ENCODE results near the gene PPFIA3. TPM values are rescaled to one million over a fixed set of nuclear protein-coding genes. Genes with fewer than 3 reads are reported as not detected.

The PPFIA3 gene
- total RNA-seq, 2 experiments from 2014 or later: 2.0 to 2.8 TPM

- DNase-seq: no peak
- H3K4me1 ChIP-seq (ENCODE audit: insufficient read depth, low read length): peaks cover 12% of the 10 kb centered on the region
- H3K4me1 Mint-ChIP-seq (ENCODE audit: low read depth): peaks cover 7% of the 10 kb centered on the region
- TF ChIP-seq, protein P1, sequence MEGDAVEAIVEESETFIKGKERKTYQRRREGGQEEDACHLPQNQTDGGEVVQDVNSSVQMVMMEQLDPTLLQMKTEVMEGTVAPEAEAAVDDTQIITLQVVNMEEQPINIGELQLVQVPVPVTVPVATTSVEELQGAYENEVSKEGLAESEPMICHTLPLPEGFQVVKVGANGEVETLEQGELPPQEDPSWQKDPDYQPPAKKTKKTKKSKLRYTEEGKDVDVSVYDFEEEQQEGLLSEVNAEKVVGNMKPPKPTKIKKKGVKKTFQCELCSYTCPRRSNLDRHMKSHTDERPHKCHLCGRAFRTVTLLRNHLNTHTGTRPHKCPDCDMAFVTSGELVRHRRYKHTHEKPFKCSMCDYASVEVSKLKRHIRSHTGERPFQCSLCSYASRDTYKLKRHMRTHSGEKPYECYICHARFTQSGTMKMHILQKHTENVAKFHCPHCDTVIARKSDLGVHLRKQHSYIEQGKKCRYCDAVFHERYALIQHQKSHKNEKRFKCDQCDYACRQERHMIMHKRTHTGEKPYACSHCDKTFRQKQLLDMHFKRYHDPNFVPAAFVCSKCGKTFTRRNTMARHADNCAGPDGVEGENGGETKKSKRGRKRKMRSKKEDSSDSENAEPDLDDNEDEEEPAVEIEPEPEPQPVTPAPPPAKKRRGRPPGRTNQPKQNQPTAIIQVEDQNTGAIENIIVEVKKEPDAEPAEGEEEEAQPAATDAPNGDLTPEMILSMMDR (IDR thresholded peaks at IDR 0.05): no peak
- peaks cover 24 to 33% of the 10 kb centered on the region in 2 experiments for H3K27me3 ChIP-seq (ENCODE audit: control insufficient read depth in 1 of 2, insufficient read depth in 2 of 2, low read length in 2 of 2)
- H3K27ac ChIP-seq (ENCODE audit: low read depth in 1 of 2, low read length in 2 of 2): no peak overlapping the region
- no peaks in the 10 kb centered on the region for H3K36me3 ChIP-seq (ENCODE audit: insufficient read depth, low read length)
- intact Hi-C loops (cut with DNase I, micrococcal nuclease): no loop called here
- ChIA-PET POLR2A (no interaction called here), CTCF (no interaction called here)
- H3K9me3 Mint-ChIP-seq: no peaks in the 10 kb centered on the region
- no peak for ATAC-seq (ENCODE audit: poor library complexity)
- H3K27ac Mint-ChIP-seq: no peak overlapping the region
- H3K36me3 Mint-ChIP-seq (ENCODE audit: low read depth): no peaks in the 10 kb centered on the region
- peaks cover 51% of the 10 kb centered on the region for H3K27me3 Mint-ChIP-seq
- H3K4me3 Mint-ChIP-seq: no peak overlapping the region
- peaks cover 0 to 12% of the 10 kb centered on the region in 2 experiments for H3K9me3 ChIP-seq (ENCODE audit: control insufficient read depth in 1 of 2, insufficient read depth in 1 of 2, low read length in 2 of 2)
- H3K4me3 ChIP-seq (ENCODE audit: low read length): no peak overlapping the region
These were observed 41.3 kb downstream of the PPFIA3 start for GRCh38 chr19:49160450-49161189.

GRCh38 chr19:49161987-49162386, 42.6 kb downstream of the PPFIA3 start:
- Mint-ChIP-seq H3K36me3 (ENCODE audit: low read depth) (no peaks in the 10 kb centered on the region), H3K9me3 (no peaks in the 10 kb centered on the region), H3K4me1 (ENCODE audit: low read depth) (peaks cover 7% of the 10 kb centered on the region), H3K27ac (no peak overlapping the region), H3K4me3 (no peak overlapping the region), H3K27me3 (peaks cover 48% of the 10 kb centered on the region)
- Histone ChIP-seq H3K9me3 (ENCODE audit: control insufficient read depth in 1 of 2, insufficient read depth in 1 of 2, low read length in 2 of 2) (peaks cover 0 to 12% of the 10 kb centered on the region in 2 experiments), H3K4me3 (ENCODE audit: low read length) (no peak overlapping the region), H3K36me3 (ENCODE audit: insufficient read depth, low read length) (no peaks in the 10 kb centered on the region), H3K4me1 (ENCODE audit: insufficient read depth, low read length) (peaks cover 12% of the 10 kb centered on the region), H3K27me3 (ENCODE audit: control insufficient read depth in 1 of 2, insufficient read depth in 2 of 2, low read length in 2 of 2) (peaks cover 18 to 24% of the 10 kb centered on the region in 2 experiments), H3K27ac (ENCODE audit: low read depth in 1 of 2, low read length in 2 of 2) (no peak overlapping the region)
- intact Hi-C loops (cut with DNase I, micrococcal nuclease): no loop called here
- CTCF ChIA-PET: no interaction called here
- DNase-seq (no peak), ATAC-seq (ENCODE audit: poor library complexity) (no peak)
- TF ChIP-seq, protein P1 (IDR thresholded peaks at IDR 0.05): no peak
- POLR2A ChIA-PET: no interaction called here

- Histone ChIP-seq H3K27me3 (ENCODE audit: control insufficient read depth in 1 of 2, insufficient read depth in 2 of 2, low read length in 2 of 2) (peaks cover 0 to 4% of the 10 kb centered on the region in 2 experiments), H3K4me3 (ENCODE audit: low read length) (no peak overlapping the region), H3K9me3 (ENCODE audit: control insufficient read depth in 1 of 2, insufficient read depth in 1 of 2, low read length in 2 of 2) (peaks cover 0 to 4% of the 10 kb centered on the region in 2 experiments), H3K36me3 (ENCODE audit: insufficient read depth, low read length) (no peaks in the 10 kb centered on the region), H3K27ac (ENCODE audit: low read depth in 1 of 2, low read length in 2 of 2) (no peak overlapping the region), H3K4me1 (ENCODE audit: insufficient read depth, low read length) (no peaks in the 10 kb centered on the region)
- no peaks in the 10 kb centered on the region for H3K36me3 Mint-ChIP-seq (ENCODE audit: low read depth)
- ChIA-PET CTCF (interaction anchor here (0.8 kb wide), 1 partner anchor 67 kb away, joined by 3 read pairs; no protein-coding TSS in a partner anchor), POLR2A (no interaction called here)
- no peaks in the 10 kb centered on the region for H3K9me3 Mint-ChIP-seq
- ATAC-seq (ENCODE audit: poor library complexity) (no peak), DNase-seq (no peak)
- intact Hi-C loops (cut with DNase I, micrococcal nuclease): loop anchor here in 1 of 2 experiments (5.0 kb wide), 1 partner anchor 1542 kb away; no protein-coding TSS in a partner anchor
- H3K27ac Mint-ChIP-seq: no peak overlapping the region
- TF ChIP-seq, protein P1 (IDR thresholded peaks at IDR 0.05): no peak
- no peaks in the 10 kb centered on the region for H3K4me1 Mint-ChIP-seq (ENCODE audit: low read depth)
- peaks cover 26% of the 10 kb centered on the region for H3K27me3 Mint-ChIP-seq
- H3K4me3 Mint-ChIP-seq: no peak overlapping the region
These were observed 45.9 kb downstream of the PPFIA3 start for GRCh38 chr19:49165111-49165750.
